HT-29 (cell line): ENCODE results near the gene APPBP2. TPM values are rescaled to one million over a fixed set of nuclear protein-coding genes. Genes with fewer than 3 reads are reported as not detected.
"Not testable (repeated sequence)": the region's sequence is repeated elsewhere in the genome, so short reads cannot be mapped to it uniquely, and the experiment has no call there.

ENCODE experiments used
- DNase-seq: peaks from one replicate; pipeline ENCODE4 v3.0.0-alpha.2; 2015; ENCODE audit warnings: low spot score
- total RNA-seq: library from RNA; depleted of rRNA; stranded (reverse); fragments of >200 nt; shearing (Covaris generic); gene quantifications from 2 replicates; pipeline ENCODE4 v1.2.3, GENCODE V29; 2014; rRNA removed

The APPBP2 gene
- total RNA-seq: 8.0 and 8.3 TPM in 2 replicates

- DNase-seq: peak; percentile 85
Observed at GRCh38 chr17:60525685-60526514, at the start of gene APPBP2. TSS of gene APPBP2 (minus strand) at chr17:60526242. CDS start at chr17:60525931, 311 bp downstream.

- no peak for DNase-seq
Observed at GRCh38 chr17:60573236-60574051, 47.4 kb upstream of the APPBP2 start.

DNA sequence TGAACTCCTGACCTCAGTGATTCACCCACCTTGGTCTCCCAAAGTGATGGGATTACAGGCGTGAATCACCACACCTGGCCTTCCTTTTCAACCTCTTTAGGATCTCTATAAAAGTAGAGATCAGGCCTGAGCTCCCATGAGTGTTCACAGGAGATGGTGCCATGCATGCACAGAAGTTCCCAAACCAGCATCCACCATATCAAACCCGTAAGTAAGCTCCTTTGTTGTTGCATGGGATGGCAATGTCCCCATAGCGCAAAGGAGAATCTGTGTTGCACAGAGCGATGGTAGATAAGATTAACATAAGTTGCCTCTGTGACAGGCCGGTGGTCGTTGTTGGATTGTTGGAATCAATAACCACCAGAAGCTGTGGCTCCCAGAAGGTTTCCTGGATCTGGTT, 39.2 kb upstream of the APPBP2 start:
- DNase-seq: no peak

DNA sequence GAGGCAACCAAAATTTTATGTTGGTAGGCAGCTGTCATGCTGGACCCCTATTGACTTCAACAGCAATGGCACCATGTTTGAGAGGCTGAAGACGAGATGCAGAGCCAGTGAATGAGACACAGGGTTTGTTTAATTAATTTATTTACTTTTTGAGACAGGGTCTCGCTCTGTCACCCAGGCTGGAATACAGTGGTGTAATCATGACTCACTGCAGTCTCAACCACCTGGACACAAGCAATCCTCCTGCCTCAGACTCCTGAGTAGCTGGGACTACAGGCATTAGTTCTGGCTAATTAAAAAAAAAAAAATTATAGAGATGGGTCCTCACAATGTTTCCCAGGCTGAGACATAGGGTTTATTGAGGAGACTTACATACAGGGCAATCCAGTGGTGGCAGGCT, 37.7 kb upstream of the APPBP2 start:
- DNase-seq: no peak

DNA sequence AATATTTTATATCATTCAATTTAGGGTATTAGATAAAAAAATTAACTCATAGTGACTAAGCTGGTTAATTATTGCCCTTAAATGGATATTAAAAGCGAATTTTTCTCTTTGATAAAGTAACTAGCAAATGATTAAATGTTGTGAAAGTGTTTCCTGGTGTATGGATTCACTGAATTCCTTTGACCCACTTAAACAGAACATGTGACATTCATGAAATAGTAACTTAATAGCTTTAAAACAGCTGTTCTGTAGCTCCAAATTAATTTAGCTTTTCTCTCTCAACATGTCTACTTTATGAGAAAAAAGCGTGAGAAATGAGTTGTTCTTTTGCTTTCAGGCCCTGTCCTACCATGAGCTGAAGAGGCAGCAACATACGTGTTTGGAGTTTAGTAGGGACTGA, 36.4 kb upstream of the APPBP2 start:
- no peak for DNase-seq

- DNase-seq: no peak
Observed at GRCh38 chr17:60560860-60561257, 34.8 kb upstream of the APPBP2 start.

- DNase-seq: no peak
Observed at GRCh38 chr17:60559995-60560859, 34.2 kb upstream of the APPBP2 start.

- no peak for DNase-seq
Observed at GRCh38 chr17:60559659-60559994, 33.6 kb upstream of the APPBP2 start.

DNA sequence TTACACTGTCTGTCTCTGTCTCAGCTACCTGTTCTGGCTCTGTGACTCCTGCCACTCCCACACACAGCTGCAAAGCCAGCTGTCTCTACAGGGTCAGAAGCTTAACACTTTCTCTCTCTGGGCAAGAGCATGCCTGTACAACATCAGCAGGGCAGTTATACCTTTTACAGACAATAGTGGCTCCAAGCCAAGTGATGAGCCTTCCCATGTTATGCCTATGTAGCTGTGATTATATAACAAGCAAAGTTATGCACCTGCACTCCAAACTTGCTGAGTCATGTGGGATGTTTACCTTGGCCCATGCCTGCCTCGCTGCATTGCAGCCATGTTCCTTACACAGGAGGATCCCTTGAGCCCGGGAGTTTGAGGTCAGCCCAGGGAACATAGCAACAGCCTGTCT, 31.8 kb upstream of the APPBP2 start:
- no peak for DNase-seq

- no peak for DNase-seq
Observed at GRCh38 chr17:60555786-60556185, 29.7 kb upstream of the APPBP2 start.

GRCh38 chr17:60554377-60554788, 28.3 kb upstream of the APPBP2 start:
- DNase-seq: no peak

DNA sequence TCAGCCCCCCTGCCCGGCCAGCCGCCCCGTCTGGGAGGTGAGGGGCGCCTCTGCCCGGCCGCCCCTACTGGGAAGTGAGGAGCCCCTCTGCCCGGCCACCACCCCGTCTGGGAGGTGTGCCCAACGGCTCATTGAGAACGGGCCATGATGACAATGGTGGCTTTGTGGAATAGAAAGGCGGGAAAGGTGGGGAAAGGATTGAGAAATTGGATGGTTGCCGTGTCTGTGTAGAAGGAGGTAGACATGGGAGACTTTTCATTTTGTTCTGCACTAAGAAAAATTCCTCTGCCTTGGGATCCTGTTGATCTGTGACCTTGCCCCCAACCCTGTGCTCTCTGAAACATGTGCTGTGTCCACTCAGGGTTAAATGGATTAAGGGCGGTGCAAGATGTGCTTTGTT, 26.2 kb upstream of the APPBP2 start:
- DNase-seq: not testable (repeated sequence)

- DNase-seq: no peak
Observed at GRCh38 chr17:60548990-60549389, 22.9 kb upstream of the APPBP2 start.

DNA sequence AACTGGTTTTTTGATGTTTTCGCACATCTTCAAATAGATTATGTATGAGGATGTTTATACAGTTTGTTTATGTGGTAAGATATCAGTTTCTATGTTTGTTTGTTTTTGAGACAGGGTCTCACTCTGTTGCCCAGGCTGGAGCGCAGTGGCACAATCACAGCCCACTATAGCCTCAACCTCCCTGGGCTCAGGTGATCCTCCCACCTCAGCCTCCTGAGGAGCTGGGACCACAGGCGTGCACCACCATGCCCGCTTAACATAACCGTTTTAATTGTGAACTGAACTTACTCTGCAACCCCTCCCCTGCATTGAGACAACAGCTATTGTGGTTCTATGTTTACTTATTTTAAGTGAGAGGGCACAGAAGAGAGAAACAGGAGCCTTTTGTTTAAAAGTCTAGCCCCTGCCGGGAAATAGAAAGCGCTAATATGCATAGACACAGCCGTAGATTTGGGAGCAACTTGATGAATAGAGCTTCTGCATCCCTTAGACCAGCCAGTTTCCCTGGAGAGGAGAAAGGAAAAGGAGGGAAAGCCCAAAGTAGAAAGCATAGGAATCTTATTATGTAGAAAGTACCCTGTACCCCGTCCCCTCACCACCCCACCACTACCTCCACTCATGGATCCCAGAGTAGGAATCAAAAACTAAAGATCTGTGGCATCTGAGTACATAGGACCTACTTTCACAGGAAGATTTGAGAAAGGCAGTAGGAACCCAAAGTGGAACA, 19.6 kb upstream of the APPBP2 start:
- DNase-seq: no peak

DNA sequence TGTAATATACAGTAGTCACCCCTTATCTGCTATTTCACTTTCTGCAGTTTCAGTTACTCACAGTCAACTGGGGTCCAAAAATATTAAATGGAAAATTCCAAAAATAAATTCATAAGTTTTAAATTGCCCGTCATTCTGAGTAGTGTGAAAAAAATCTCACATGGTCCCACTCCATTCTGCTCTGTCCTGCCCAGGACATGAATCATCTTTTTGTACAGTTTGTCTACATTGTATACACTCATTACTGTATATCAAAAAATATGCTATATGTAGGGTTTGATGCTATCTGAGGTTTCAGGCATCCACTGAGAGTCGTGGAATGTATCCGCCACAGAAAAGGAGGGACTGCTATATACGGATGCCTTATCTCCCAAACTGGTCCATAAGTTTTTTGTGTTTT, 16.0 kb upstream of the APPBP2 start:
- DNase-seq: no peak

DNA sequence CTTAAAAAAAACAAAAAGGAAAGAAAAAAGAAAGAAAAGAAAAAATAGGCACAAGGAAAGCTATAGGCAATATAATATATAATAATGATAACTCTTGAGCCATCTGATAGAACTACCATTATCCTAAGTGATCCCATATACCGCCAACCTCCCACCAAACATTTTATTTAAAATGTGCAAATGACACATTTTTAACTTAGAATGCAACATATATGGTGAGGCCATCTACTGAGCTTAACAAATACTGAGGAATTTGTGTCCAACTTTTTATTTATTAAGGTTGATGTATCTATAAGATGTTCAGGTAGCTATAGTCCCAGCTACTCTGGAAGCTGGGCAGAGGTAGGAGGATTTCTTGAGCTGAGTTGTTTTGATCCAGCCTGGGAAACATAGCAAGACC, 14.4 kb upstream of the APPBP2 start:
- DNase-seq: no peak

- no peak for DNase-seq
Observed at GRCh38 chr17:60539807-60540206, 13.8 kb upstream of the APPBP2 start.

GRCh38 chr17:60538726-60539125, 12.7 kb upstream of the APPBP2 start:
- DNase-seq: no peak

DNA sequence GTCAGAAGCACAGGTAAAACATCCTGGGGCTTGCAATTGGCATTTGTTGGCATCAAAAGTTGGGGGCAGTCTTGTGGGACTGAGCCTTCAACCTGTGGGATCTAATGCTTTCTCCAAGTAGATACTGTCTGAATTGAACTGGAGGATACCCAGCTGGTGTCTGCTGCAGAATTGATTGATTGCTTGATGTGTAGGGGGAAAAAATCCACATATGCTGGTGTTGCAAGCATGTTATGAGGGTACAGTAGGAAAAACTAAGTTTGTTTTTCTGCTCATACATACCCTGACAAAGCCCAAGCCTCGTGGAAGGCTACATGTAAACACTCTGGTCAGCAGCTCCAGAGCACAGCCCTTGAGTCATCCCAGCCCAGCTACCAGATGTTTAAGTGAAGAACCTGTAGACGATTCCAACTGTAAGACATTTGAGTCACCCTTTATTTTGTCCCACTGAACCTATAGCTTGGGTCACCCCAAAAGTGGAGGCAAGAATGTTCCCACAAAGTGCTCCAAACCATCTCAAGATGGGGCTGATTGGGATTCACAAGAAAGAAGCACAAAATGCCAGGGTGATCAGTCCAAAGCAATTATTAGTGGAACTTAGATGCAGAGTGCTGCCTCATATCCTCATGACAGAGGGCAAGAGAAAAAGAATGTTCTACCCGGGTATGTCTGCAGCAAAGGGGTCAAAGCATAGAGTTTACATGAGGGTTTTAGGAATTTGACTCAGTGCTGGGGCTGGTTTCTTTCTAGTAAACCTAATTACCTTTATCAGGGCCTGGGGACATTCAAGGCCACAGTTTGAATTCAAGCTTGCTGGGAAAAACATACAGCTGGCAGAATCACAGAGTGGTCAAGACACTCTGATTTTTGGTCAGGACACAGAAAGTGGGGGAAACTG, 9.6 kb upstream of the APPBP2 start:
- no peak for DNase-seq

GRCh38 chr17:60534613-60535157, 8.6 kb upstream of the APPBP2 start:
- no peak for DNase-seq
